HepG2 (cell line): ENCODE measurements around the gene PNMA6F. TPM values are rescaled to one million over a fixed set of nuclear protein-coding genes. Genes with fewer than 3 reads are reported as not detected.

Experiments
- ARNT ChIP-seq: fragments of 450-650 bp; IDR thresholded peaks from 2 replicates; pipeline ENCODE4 v1.6.1; 2017
- ATF7 ChIP-seq, 2 experiments: fragments of 450-650 bp in 1 of 2; sonication (generic) in 1 of 2; formaldehyde crosslinking in 1 of 2; IDR thresholded peaks; 2 replicates each; pipeline versions ENCODE4 v1.4.0 to v1.6.1; 2016 to 2020; ENCODE audit warnings: antibody characterized with exemption in 1 of 2, mild to moderate bottlenecking in 1 of 2, missing genetic modification reagents in 1 of 2
- CBFB ChIP-seq: sonication (generic); formaldehyde crosslinking; IDR thresholded peaks from 2 replicates; pipeline ENCODE4 v1.4.0; 2020; ENCODE audit warnings: missing genetic modification reagents
- DMAP1 ChIP-seq: IDR thresholded peaks from 2 replicates; pipeline ENCODE4 v1.6.1; 2016
- FLYWCH1 ChIP-seq: sonication (generic); formaldehyde crosslinking; IDR thresholded peaks from 2 replicates; pipeline ENCODE4 v1.8.1; 2023; ENCODE audit warnings: mild to moderate bottlenecking, missing genetic modification reagents
- FOXP1 ChIP-seq, 2 experiments: fragments of 450-650 bp in 1 of 2; IDR thresholded peaks; 2 replicates each; pipeline ENCODE4 v1.6.1; 2017 to 2018; ENCODE audit warnings: antibody characterized with exemption in 1 of 2
- HES4 ChIP-seq: sonication (generic); formaldehyde crosslinking; IDR thresholded peaks from 2 replicates; pipeline ENCODE4 v1.9.0; 2021; ENCODE audit warnings: mild to moderate bottlenecking, missing genetic modification reagents, borderline replicate concordance
- MAZ ChIP-seq, 2 experiments: sonication (generic) in 1 of 2; formaldehyde crosslinking in 1 of 2; IDR thresholded peaks; 2 replicates each; pipeline versions ENCODE4 v1.5.0 to v1.6.1; 2012 to 2020; ENCODE audit warnings: low read depth in 2 of 2, mild to moderate bottlenecking in 2 of 2, borderline replicate concordance in 1 of 2, improper control_type of control experiment in 1 of 2, low read length in 1 of 2, missing genetic modification reagents in 1 of 2, moderate library complexity in 1 of 2
- MED8 ChIP-seq: sonication (generic); formaldehyde crosslinking; IDR thresholded peaks from 2 replicates; pipeline ENCODE4 v1.8.1; 2023; ENCODE audit warnings: mild to moderate bottlenecking, missing genetic modification reagents; ENCODE audit not compliant: insufficient replicate concordance
- MTF2 ChIP-seq: sonication (generic); formaldehyde crosslinking; IDR thresholded peaks from 2 replicates; pipeline ENCODE4 v1.5.0; 2020; ENCODE audit warnings: missing genetic modification reagents, borderline replicate concordance
- SAP130 ChIP-seq: IDR thresholded peaks from 2 replicates; pipeline ENCODE4 v1.6.1; 2016; ENCODE audit warnings: low read depth
- SNAI1 ChIP-seq: sonication (generic); formaldehyde crosslinking; IDR thresholded peaks from 2 replicates; pipeline ENCODE4 v1.5.0; 2020; ENCODE audit warnings: mild to moderate bottlenecking, missing genetic modification reagents, borderline replicate concordance
- ZFP37 ChIP-seq: sonication (generic); formaldehyde crosslinking; IDR thresholded peaks from 2 replicates; pipeline ENCODE4 v1.4.0; 2020; ENCODE audit warnings: missing genetic modification reagents, borderline replicate concordance
- ZKSCAN1 ChIP-seq: fragments of 150-350 bp; IDR thresholded peaks from 2 replicates; pipeline ENCODE4 v1.6.1; 2014; ENCODE audit warnings: low read length
- ZNF160 ChIP-seq: sonication (generic); formaldehyde crosslinking; IDR thresholded peaks from 2 replicates; pipeline ENCODE4 v1.8.0; 2022; ENCODE audit warnings: mild to moderate bottlenecking, inconsistent platforms, missing genetic modification reagents
- ZNF235 ChIP-seq: sonication (generic); formaldehyde crosslinking; IDR thresholded peaks from 2 replicates; pipeline ENCODE4 v1.8.1; 2023; ENCODE audit warnings: mild to moderate bottlenecking, missing genetic modification reagents, borderline replicate concordance
- ZNF709 ChIP-seq: sonication (generic); formaldehyde crosslinking; IDR thresholded peaks from 2 replicates; pipeline ENCODE4 v1.5.0; 2020; ENCODE audit warnings: mild to moderate bottlenecking, missing genetic modification reagents
- ZNF850 ChIP-seq: sonication (generic); formaldehyde crosslinking; conservative IDR thresholded peaks from 2 replicates; pipeline ENCODE4 v1.9.0; 2021; ENCODE audit warnings: mild to moderate bottlenecking, missing genetic modification reagents
- ZNF883 ChIP-seq: sonication (generic); formaldehyde crosslinking; IDR thresholded peaks from 2 replicates; pipeline ENCODE4 v1.5.1; 2020; ENCODE audit warnings: mild to moderate bottlenecking, missing genetic modification reagents; ENCODE audit errors: not compliant biosample characterization
- polyA plus RNA-seq, 8 experiments: library from polyadenylated mRNA; depleted of rRNA in 3 of 8; stranded (reverse) in 7 of 8; unstranded in 1 of 8; fragments of >200 nt; fragmentation: Illumina TruSeq in 4 of 8; extraction: Trizol in 4 of 8; gene quantifications; 2 replicates each; pipeline versions ENCODE4 v1.2.1 to v1.2.3, GENCODE V29; 2011 to 2016; ENCODE audit warnings: low read depth in 4 of 8, missing spikeins in 1 of 8, mixed read lengths in 1 of 8; ENCODE audit not compliant: insufficient read depth in 1 of 8
- total RNA-seq, 5 experiments: library from RNA; depleted of rRNA; stranded (reverse); fragments of >200 nt; fragmentation: Illumina TruSeq; extraction: Trizol; gene quantifications; 2 replicates each; pipeline ENCODE4 v1.2.3, GENCODE V29; 2016; ENCODE audit warnings: low read depth in 1 of 5
- TF ChIP-seq, protein P1 (sequence below): IDR thresholded peaks from 2 replicates; pipeline ENCODE4 v1.6.1; 2016; ENCODE audit warnings: missing genetic modification reagents, missing compliant biosample characterization
- TF ChIP-seq, protein P2 (sequence below): sonication (generic); formaldehyde crosslinking; IDR thresholded peaks from 2 replicates; pipeline ENCODE4 v1.4.0; 2020; ENCODE audit warnings: mild to moderate bottlenecking, missing genetic modification reagents
- TF ChIP-seq, protein P3 (sequence below): sonication (generic); formaldehyde crosslinking; IDR thresholded peaks from 2 replicates; pipeline ENCODE4 v1.5.1; 2020; ENCODE audit warnings: missing genetic modification reagents, mild to moderate bottlenecking, borderline replicate concordance
- TF ChIP-seq, protein P4 (sequence below): IDR thresholded peaks from 2 replicates; pipeline ENCODE4 v1.6.1; 2016; ENCODE audit warnings: control low read depth

Gene PNMA6F
- total and polyA plus RNA-seq, 2 of the 13 experiments (the other 11 are each of a cell fraction or from before 2014, with no cell fraction given), result not detected

DNA sequence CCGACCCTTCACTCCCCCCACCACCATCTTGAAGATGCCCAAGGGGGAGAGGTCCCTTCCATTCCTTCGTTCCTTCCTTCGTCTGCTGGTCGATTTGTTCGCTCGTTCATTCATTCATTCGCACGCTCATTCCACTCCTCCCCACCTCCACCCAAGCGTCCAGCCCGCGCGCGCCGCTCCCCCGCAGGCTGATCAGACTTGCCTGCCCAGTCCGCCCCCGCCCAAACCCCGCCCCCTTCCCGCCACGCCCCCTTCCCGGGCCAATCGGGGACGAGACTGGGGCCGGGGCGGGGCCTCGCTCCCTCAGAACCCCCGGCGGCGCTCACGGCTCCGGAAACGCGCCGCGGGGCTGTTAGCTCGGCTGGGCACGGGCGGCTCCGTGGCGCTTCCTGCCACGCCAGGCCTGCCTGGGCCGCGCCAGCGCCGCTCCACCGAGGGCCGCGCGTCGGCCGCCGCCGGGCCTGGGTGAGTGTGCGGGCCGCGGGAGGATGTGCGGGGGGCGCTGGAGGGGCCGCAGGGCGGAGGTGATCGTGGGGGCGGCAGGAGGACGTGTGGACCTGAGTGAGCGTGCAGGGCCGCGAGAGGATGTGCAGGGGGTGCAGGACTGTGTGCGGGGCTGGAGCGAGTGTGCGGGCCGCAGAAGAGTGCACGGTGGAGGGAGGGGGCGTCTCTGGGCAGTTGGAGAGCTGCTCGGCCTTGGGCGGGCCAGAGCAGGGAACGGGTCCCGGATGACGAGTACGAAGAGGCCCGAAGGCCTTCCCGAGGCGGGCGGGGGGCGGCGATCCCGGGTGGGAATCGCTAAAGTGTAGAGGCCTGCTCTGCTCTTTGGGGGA is 12.5 kb upstream of the PNMA6F start, which contains the start of gene ZNF275 (continued):
- TF ChIP-seq, protein P1, sequence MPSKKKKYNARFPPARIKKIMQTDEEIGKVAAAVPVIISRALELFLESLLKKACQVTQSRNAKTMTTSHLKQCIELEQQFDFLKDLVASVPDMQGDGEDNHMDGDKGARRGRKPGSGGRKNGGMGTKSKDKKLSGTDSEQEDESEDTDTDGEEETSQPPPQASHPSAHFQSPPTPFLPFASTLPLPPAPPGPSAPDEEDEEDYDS (CRISPR knock-in tag), result 0 out of 2 replicates have a peak, but pooled peaks have one; percentile 16
- TF ChIP-seq ZNF883 (CRISPR knock-in tag) (no peak), ATF7 (IDR thresholded peaks at IDR 0.05) (no peak), ATF7 (CRISPR knock-in tag; IDR thresholded peaks at IDR 0.05) (no peak), ZKSCAN1 (no peak), SNAI1 (no peak), ZNF709 (no peak), SAP130 (peak; percentile 42), HES4 (CRISPR knock-in tag) (peak; percentile 53; the same call in 1 of the 2 replicates), CBFB (CRISPR knock-in tag) (no peak), MED8 (CRISPR knock-in tag) (no peak), ZNF235 (CRISPR knock-in tag) (no peak), ZNF160 (CRISPR knock-in tag) (no peak), ZFP37 (no peak), MAZ (IDR thresholded peaks at IDR 0.05; ENCODE audit: borderline replicate concordance, low read depth, low read length) (no peak), MAZ (CRISPR knock-in tag; IDR thresholded peaks at IDR 0.05; ENCODE audit: low read depth) (0 out of 2 replicates have a peak, but pooled peaks have one; percentile 36), FLYWCH1 (no peak), FOXP1 (IDR thresholded peaks at IDR 0.05) (no peak), FOXP1 (CRISPR knock-in tag; IDR thresholded peaks at IDR 0.05) (no peak), DMAP1 (CRISPR knock-in tag) (no peak), ZNF850 (CRISPR knock-in tag) (no peak), MTF2 (CRISPR knock-in tag) (no peak), ARNT (no peak)
- TF ChIP-seq, protein P2, sequence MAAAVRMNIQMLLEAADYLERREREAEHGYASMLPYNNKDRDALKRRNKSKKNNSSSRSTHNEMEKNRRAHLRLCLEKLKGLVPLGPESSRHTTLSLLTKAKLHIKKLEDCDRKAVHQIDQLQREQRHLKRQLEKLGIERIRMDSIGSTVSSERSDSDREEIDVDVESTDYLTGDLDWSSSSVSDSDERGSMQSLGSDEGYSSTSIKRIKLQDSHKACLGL, result 0 out of 2 replicates have a peak, but pooled peaks have one; percentile 41
- TF ChIP-seq, protein P3, sequence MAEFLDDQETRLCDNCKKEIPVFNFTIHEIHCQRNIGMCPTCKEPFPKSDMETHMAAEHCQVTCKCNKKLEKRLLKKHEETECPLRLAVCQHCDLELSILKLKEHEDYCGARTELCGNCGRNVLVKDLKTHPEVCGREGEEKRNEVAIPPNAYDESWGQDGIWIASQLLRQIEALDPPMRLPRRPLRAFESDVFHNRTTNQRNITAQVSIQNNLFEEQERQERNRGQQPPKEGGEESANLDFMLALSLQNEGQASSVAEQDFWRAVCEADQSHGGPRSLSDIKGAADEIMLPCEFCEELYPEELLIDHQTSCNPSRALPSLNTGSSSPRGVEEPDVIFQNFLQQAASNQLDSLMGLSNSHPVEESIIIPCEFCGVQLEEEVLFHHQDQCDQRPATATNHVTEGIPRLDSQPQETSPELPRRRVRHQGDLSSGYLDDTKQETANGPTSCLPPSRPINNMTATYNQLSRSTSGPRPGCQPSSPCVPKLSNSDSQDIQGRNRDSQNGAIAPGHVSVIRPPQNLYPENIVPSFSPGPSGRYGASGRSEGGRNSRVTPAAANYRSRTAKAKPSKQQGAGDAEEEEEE (CRISPR knock-in tag), result no peak
- TF ChIP-seq, protein P4, sequence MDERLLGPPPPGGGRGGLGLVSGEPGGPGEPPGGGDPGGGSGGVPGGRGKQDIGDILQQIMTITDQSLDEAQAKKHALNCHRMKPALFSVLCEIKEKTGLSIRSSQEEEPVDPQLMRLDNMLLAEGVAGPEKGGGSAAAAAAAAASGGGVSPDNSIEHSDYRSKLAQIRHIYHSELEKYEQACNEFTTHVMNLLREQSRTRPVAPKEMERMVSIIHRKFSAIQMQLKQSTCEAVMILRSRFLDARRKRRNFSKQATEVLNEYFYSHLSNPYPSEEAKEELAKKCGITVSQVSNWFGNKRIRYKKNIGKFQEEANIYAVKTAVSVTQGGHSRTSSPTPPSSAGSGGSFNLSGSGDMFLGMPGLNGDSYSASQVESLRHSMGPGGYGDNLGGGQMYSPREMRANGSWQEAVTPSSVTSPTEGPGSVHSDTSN (CRISPR knock-in tag), result no peak
